Mucosa of gallbladder (tissue), 1 donor: ENCODE data around the gene FGF12. TPM values are rescaled to one million over a fixed set of nuclear protein-coding genes. Genes with fewer than 3 reads are reported as not detected.
"Not testable (repeated sequence)": the region's sequence is repeated elsewhere in the genome, so short reads cannot be mapped to it uniquely, and the experiment has no call there.

Source experiments
- DNase-seq: peaks from one replicate; pipeline ENCODE4 v3.0.0-alpha.2; 2020; ENCODE audit warnings: low spot score
- total RNA-seq: library from RNA; stranded (reverse); gene quantifications from one replicate; pipeline ENCODE4 v1.2.1, GENCODE V29; 2021
- donor health status: DM: no; HTN: no; CAD: no.

The FGF12 gene
- total RNA-seq, 1 donor from 2014 or later: 1.4 TPM

- no peak for DNase-seq
Observed at GRCh38 chr3:192577811-192578210, 149.5 kb downstream of the FGF12 start.

- no peak for DNase-seq
Observed at GRCh38 chr3:192577271-192577670, 150.1 kb downstream of the FGF12 start.

GRCh38 chr3:192576704-192577103, 150.6 kb downstream of the FGF12 start:
- DNase-seq: not testable (repeated sequence)

- DNase-seq: no peak
Observed at GRCh38 chr3:192575879-192576506, 151.3 kb downstream of the FGF12 start.

- no peak for DNase-seq
Observed at GRCh38 chr3:192573240-192573639, 154.1 kb downstream of the FGF12 start.

- DNase-seq: peak; percentile 33
Observed at GRCh38 chr3:192570821-192571791, 156.2 kb downstream of the FGF12 start.

- DNase-seq: no peak
Observed at GRCh38 chr3:192570315-192570714, 157.0 kb downstream of the FGF12 start.

- DNase-seq: peak; percentile 77
Observed at GRCh38 chr3:192566706-192567290, 160.5 kb downstream of the FGF12 start.

- no peak for DNase-seq
Observed at GRCh38 chr3:192564611-192565010, 162.7 kb downstream of the FGF12 start.

GRCh38 chr3:192563417-192563816, 163.9 kb downstream of the FGF12 start:
- DNase-seq: no peak

GRCh38 chr3:192553707-192554106, 173.6 kb downstream of the FGF12 start:
- DNase-seq: no peak

GRCh38 chr3:192550356-192550755, 177.0 kb downstream of the FGF12 start:
- DNase-seq: no peak

- no peak for DNase-seq
Observed at GRCh38 chr3:192545333-192545732, 182.0 kb downstream of the FGF12 start.

GRCh38 chr3:192543163-192543562, 184.2 kb downstream of the FGF12 start:
- DNase-seq: no peak

GRCh38 chr3:192516820-192517219, 210.5 kb downstream of the FGF12 start:
- DNase-seq: no peak

GRCh38 chr3:192515664-192516045, 211.7 kb downstream of the FGF12 start:
- no peak for DNase-seq

- DNase-seq: peak; percentile 14
Observed at GRCh38 chr3:192514754-192515663, 212.3 kb downstream of the FGF12 start.

- DNase-seq: no peak
Observed at GRCh38 chr3:192514081-192514753, 213.1 kb downstream of the FGF12 start.

- DNase-seq: no peak
Observed at GRCh38 chr3:192505731-192506130, 221.6 kb downstream of the FGF12 start.

- no peak for DNase-seq
Observed at GRCh38 chr3:192501401-192501800, 225.9 kb downstream of the FGF12 start.
